HEK293 (cell line): ENCODE data around the gene USP5.

Source experiments
- BCL11B ChIP-seq: fragments of 450-650 bp; formaldehyde crosslinking; IDR thresholded peaks from 2 replicates; pipeline ENCODE4 v1.5.1; 2016; ENCODE audit warnings: low read depth, missing biosample characterization, missing genetic modification characterization
- CTCF ChIP-seq: fragments of 450-650 bp; formaldehyde crosslinking; IDR thresholded peaks from 2 replicates; pipeline ENCODE4 v1.5.1; 2016; ENCODE audit warnings: missing biosample characterization, missing genetic modification characterization
- GLI2 ChIP-seq: fragments of 450-650 bp; formaldehyde crosslinking; IDR thresholded peaks from 2 replicates; pipeline ENCODE4; 2017; ENCODE audit warnings: missing biosample characterization, missing genetic modification characterization, low read depth, borderline replicate concordance
- INSM2 ChIP-seq: fragments of 450-650 bp; formaldehyde crosslinking; IDR thresholded peaks from 2 replicates; pipeline ENCODE4 v1.5.1; 2016; ENCODE audit warnings: missing biosample characterization, missing genetic modification characterization
- KLF16 ChIP-seq: fragments of 450-650 bp; formaldehyde crosslinking; IDR thresholded peaks from 2 replicates; pipeline ENCODE4 v1.5.1; 2017; ENCODE audit warnings: missing biosample characterization, missing genetic modification characterization
- MZF1 ChIP-seq: fragments of 450-650 bp; formaldehyde crosslinking; IDR thresholded peaks from 2 replicates; pipeline ENCODE4 v1.5.1; 2017; ENCODE audit warnings: missing biosample characterization, missing genetic modification characterization, borderline replicate concordance
- OSR2 ChIP-seq: fragments of 450-650 bp; formaldehyde crosslinking; IDR thresholded peaks from 2 replicates; pipeline ENCODE4 v1.5.1; 2016; ENCODE audit warnings: missing biosample characterization, missing genetic modification characterization
- PATZ1 ChIP-seq: fragments of 450-650 bp; formaldehyde crosslinking; IDR thresholded peaks from 2 replicates; pipeline ENCODE4 v1.5.1; 2016; ENCODE audit warnings: missing biosample characterization, missing genetic modification characterization
- PRDM4 ChIP-seq: fragments of 450-650 bp; formaldehyde crosslinking; IDR thresholded peaks from 2 replicates; pipeline ENCODE4 v1.5.1; 2017; ENCODE audit warnings: missing biosample characterization, missing genetic modification characterization
- REPIN1 ChIP-seq: fragments of 450-650 bp; formaldehyde crosslinking; IDR thresholded peaks from 2 replicates; pipeline ENCODE4 v1.5.1; 2017; ENCODE audit warnings: missing biosample characterization, missing genetic modification characterization, low read depth
- SETDB1 ChIP-seq: IDR thresholded peaks from one replicate; pipeline ENCODE4 v1.6.1; 2017; ENCODE audit warnings: mild to moderate bottlenecking, low read length, moderate library complexity, mixed read lengths; ENCODE audit not compliant: insufficient read length
- ZBTB1 ChIP-seq: fragments of 450-650 bp; formaldehyde crosslinking; IDR thresholded peaks from 2 replicates; pipeline ENCODE4 v1.5.1; 2016; ENCODE audit warnings: missing biosample characterization, missing genetic modification characterization
- ZBTB21 ChIP-seq: fragments of 450-650 bp; formaldehyde crosslinking; IDR thresholded peaks from 2 replicates; pipeline ENCODE4 v1.5.1; 2017; ENCODE audit warnings: missing biosample characterization, missing genetic modification characterization
- ZBTB8A ChIP-seq: fragments of 450-650 bp; formaldehyde crosslinking; IDR thresholded peaks from 2 replicates; pipeline ENCODE4 v1.5.1; 2016; ENCODE audit warnings: missing biosample characterization, missing genetic modification characterization
- ZFP37 ChIP-seq: fragments of 450-650 bp; formaldehyde crosslinking; IDR thresholded peaks from 2 replicates; pipeline ENCODE4 v1.5.1; 2016; ENCODE audit warnings: missing biosample characterization, missing genetic modification characterization
- ZNF10 ChIP-seq: fragments of 450-650 bp; formaldehyde crosslinking; IDR thresholded peaks from 2 replicates; pipeline ENCODE4 v1.5.1; 2017; ENCODE audit warnings: missing biosample characterization, missing genetic modification characterization
- ZNF157 ChIP-seq: fragments of 450-650 bp; formaldehyde crosslinking; IDR thresholded peaks from 2 replicates; pipeline ENCODE4 v1.5.1; 2016; ENCODE audit warnings: missing biosample characterization, missing genetic modification characterization
- ZNF223 ChIP-seq: fragments of 450-650 bp; formaldehyde crosslinking; IDR thresholded peaks from 2 replicates; pipeline ENCODE4 v1.5.1; 2016; ENCODE audit warnings: missing biosample characterization, missing genetic modification characterization
- ZNF24 ChIP-seq: fragments of 450-650 bp; formaldehyde crosslinking; IDR thresholded peaks from 2 replicates; pipeline ENCODE4 v1.5.1; 2016; ENCODE audit warnings: missing biosample characterization, missing genetic modification characterization
- ZNF274 ChIP-seq, 2 experiments: fragments of 200-500 bp in 1 of 2; fragments of 450-650 bp in 1 of 2; sonication (Bioruptor generic) in 1 of 2; formaldehyde crosslinking in 1 of 2; IDR thresholded peaks; 2 replicates each; pipeline versions ENCODE4 v1.5.1 to v1.6.1; 2014 to 2016; ENCODE audit warnings: borderline replicate concordance in 1 of 2, inconsistent platforms in 1 of 2, low read length in 1 of 2, missing biosample characterization in 1 of 2, missing genetic modification characterization in 1 of 2
- ZNF280D ChIP-seq: fragments of 450-650 bp; formaldehyde crosslinking; IDR thresholded peaks from 2 replicates; pipeline ENCODE4 v1.5.1; 2016; ENCODE audit warnings: missing biosample characterization, missing genetic modification characterization
- ZNF704 ChIP-seq: fragments of 450-650 bp; formaldehyde crosslinking; IDR thresholded peaks from 2 replicates; pipeline ENCODE4 v1.5.1; 2016; ENCODE audit warnings: missing biosample characterization, missing genetic modification characterization
- ZSCAN5A ChIP-seq: fragments of 450-650 bp; formaldehyde crosslinking; IDR thresholded peaks from 2 replicates; pipeline ENCODE4 v1.5.1; 2016; ENCODE audit warnings: missing biosample characterization, missing genetic modification characterization
- ZXDB ChIP-seq: fragments of 450-650 bp; formaldehyde crosslinking; IDR thresholded peaks from 2 replicates; pipeline ENCODE4 v1.5.1; 2016; ENCODE audit warnings: missing biosample characterization, missing genetic modification characterization

The USP5 gene

GRCh38 chr12:6827982-6828780 lies 23.8 kb upstream of the USP5 start, which contains the start of gene P3H3 (continued):
- TF ChIP-seq SETDB1: no peak
- TF ChIP-seq ZNF157: no peak
- no peak for TF ChIP-seq ZNF704 (tag by site-specific recombination)
- TF ChIP-seq CTCF (tag by site-specific recombination): no peak
- peak; percentile 38; the same call in 1 of the 2 replicates for TF ChIP-seq ZBTB1 (tag by site-specific recombination)
- peak; percentile 69 for TF ChIP-seq ZBTB21 (tag by site-specific recombination)
- peak; percentile 50; the same call in 1 of the 2 replicates for TF ChIP-seq ZBTB8A (tag by site-specific recombination)
- 0 out of 2 replicates have a peak, but pooled peaks have one; percentile 28 for TF ChIP-seq ZNF223 (tag by site-specific recombination)
- no peak for TF ChIP-seq REPIN1 (tag by site-specific recombination)
- TF ChIP-seq ZFP37: 0 out of 2 replicates have a peak, but pooled peaks have one; percentile 51
- TF ChIP-seq KLF16 (tag by site-specific recombination): peak; percentile 96
- TF ChIP-seq BCL11B (tag by site-specific recombination): peak; percentile 74; the same call in 1 of the 2 replicates
- TF ChIP-seq ZNF10 (tag by site-specific recombination): no peak; the same call in 1 of the 2 replicates
- peak; percentile 49; the same call in 1 of the 2 replicates for TF ChIP-seq PRDM4 (tag by site-specific recombination)
- peak; percentile 59; the same call in 1 of the 2 replicates for TF ChIP-seq ZNF24 (tag by site-specific recombination)
- TF ChIP-seq ZSCAN5A (tag by site-specific recombination): 0 out of 2 replicates have a peak, but pooled peaks have one; percentile 28
- TF ChIP-seq GLI2: no peak
- peak; percentile 97 for TF ChIP-seq PATZ1 (tag by site-specific recombination)
- TF ChIP-seq ZNF280D (tag by site-specific recombination): 0 out of 2 replicates have a peak, but pooled peaks have one; percentile 28
- peak; percentile 42; the same call in 1 of the 2 replicates for TF ChIP-seq MZF1 (tag by site-specific recombination)
- TF ChIP-seq INSM2 (tag by site-specific recombination): peak; percentile 54; the same call in 1 of the 2 replicates
- no peak for TF ChIP-seq ZNF274 (IDR thresholded peaks at IDR 0.05; ENCODE audit: low read length)
- no peak for TF ChIP-seq ZNF274 (tag by site-specific recombination; IDR thresholded peaks at IDR 0.05; ENCODE audit: borderline replicate concordance)
- TF ChIP-seq ZXDB (tag by site-specific recombination): peak; percentile 92
- no peak for TF ChIP-seq OSR2 (tag by site-specific recombination)
